Astrocyte of the cerebellum (primary cell): ENCODE measurements around the gene FCN2.

ENCODE experiments used
- DNase-seq: peaks from one replicate; pipeline ENCODE4 v3.0.0-alpha.2; 2011; ENCODE audit warnings: low read depth
- H3K4me3 ChIP-seq: 2 replicates; pipeline ENCODE4 v1.5.1; 2011; ENCODE audit warnings: mild to moderate bottlenecking, low read depth, low read length, moderate library complexity
- in situ Hi-C: cut with HindIII; loops from 2 replicates; pipeline ENCODE4 v1.10.0; 2017; ENCODE audit warnings: low sequenced_read_pairs
- TF ChIP-seq, protein P1 (sequence below): IDR thresholded peaks from 2 replicates; pipeline ENCODE4 v1.5.1; 2012; ENCODE audit warnings: low read length, low read depth, moderate library complexity, mild to moderate bottlenecking; ENCODE audit errors: missing control alignments

FCN2 gene

DNA sequence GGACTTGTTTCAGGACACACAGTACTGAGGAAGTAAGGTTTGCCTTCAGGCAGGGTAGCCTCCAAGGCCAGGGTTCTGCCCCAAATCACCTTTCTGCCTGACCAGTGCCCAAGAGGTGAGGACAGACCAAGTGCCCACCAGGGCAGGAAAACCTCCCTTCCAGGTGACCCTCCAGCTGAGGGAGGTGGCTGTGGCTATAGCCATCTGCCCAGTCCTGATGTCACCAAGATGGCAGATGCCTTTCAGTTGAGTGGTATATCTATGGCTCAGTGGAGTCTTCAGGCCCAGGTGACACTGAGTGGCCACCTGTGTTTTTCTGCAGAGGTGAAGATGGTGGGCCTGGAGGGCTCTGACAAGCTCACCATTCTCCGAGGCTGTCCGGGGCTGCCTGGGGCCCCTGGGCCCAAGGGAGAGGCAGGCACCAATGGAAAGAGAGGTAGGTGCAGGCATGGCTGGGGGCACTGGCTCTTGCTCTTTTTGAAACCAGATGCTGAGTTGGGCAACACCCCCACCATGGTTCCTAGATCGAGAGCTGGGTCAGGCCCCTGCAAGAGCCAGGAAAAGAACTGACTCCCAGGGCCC, 1.7 kb downstream of the FCN2 start:
- in situ Hi-C loops: no loop called here
- DNase-seq: no peak
- TF ChIP-seq, protein P1, sequence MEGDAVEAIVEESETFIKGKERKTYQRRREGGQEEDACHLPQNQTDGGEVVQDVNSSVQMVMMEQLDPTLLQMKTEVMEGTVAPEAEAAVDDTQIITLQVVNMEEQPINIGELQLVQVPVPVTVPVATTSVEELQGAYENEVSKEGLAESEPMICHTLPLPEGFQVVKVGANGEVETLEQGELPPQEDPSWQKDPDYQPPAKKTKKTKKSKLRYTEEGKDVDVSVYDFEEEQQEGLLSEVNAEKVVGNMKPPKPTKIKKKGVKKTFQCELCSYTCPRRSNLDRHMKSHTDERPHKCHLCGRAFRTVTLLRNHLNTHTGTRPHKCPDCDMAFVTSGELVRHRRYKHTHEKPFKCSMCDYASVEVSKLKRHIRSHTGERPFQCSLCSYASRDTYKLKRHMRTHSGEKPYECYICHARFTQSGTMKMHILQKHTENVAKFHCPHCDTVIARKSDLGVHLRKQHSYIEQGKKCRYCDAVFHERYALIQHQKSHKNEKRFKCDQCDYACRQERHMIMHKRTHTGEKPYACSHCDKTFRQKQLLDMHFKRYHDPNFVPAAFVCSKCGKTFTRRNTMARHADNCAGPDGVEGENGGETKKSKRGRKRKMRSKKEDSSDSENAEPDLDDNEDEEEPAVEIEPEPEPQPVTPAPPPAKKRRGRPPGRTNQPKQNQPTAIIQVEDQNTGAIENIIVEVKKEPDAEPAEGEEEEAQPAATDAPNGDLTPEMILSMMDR: no peak
- no peak overlapping the region for H3K4me3 ChIP-seq

DNA sequence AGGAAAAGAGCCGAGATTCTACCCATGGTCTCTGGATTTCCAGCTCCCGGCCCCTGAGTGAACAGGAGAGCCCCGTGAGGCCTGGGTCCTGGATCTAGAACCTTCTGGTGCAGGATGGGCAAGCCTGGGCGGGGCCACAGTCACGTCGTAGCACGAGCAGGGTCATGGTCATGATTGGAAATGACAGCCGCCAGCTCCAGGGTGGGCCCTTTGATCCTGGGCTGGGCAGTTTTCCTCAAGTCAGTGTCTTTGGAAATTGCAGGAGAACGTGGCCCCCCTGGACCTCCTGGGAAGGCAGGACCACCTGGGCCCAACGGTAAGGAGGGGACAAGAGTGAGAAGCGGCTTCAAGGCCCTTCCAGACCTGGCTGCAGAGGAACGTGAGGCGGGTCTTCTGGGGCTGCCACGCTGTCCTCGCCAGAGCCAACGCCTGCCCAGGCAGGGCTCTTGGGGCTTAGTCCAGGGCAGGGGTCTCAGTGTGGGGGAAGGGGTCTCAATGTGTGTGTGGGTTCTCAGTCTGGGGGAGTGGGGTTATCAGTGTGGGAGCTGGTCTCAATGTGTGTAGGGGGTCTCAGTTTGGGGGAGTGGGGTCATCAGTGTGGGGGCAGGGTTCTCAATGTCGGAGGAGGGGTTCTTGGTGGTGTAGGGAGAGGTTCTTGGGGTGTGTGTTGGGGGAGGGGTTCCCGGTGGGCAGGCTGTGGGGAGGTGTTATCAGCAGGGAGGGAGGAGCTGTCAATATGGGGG, 2.6 kb downstream of the FCN2 start:
- no peak for DNase-seq
- TF ChIP-seq, protein P1: no peak
- H3K4me3 ChIP-seq: no peak overlapping the region
- in situ Hi-C loops: no loop called here

DNA sequence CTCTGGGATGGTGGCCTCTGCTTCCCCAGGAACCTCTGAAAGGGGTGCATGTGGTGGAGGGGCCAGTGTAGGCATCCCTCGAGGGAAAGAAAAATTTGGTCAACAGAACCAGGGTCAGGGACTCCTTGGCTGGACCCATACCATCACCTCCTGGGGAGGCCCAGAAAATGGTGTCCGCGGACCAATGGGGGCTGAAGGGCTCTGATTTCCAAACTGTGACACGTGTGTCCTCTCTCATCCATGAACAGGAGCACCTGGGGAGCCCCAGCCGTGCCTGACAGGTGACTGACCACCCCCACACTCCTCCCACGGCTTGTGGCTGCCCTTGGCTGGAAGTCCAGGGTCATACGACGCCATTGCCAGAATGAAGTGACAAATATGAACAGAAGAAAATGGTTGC, 3.9 kb downstream of the FCN2 start:
- no peak overlapping the region for H3K4me3 ChIP-seq
- no peak for DNase-seq
- in situ Hi-C loops: no loop called here
- TF ChIP-seq, protein P1: no peak

DNA sequence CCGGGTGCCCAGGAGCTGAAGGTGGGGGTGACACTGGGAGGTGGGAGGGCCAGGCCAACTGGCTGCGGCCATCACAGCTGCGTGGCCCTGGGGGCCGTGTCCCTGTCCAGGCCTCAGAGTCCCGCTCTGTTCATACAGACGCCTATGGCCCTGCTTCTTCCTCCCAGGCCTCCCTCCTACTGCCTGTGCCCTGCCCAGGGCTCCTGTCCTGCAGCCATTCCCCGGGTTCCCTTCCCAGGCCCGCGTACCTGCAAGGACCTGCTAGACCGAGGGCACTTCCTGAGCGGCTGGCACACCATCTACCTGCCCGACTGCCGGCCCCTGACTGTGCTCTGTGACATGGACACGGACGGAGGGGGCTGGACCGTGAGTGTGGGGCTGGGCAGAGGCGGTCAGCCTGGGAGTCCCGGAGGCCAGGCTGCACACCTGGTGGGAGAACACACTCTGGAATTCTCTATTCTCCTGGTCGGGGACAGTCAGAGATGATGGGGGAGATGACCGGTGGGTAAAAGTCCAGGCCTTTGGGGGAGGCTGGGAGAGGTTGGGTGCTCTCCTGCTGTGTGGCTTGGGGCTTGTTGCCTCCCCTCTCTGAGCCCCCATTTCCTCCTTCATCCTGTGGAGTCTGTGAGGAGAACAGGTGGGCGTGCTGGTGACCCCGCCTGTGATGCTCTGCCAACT, 4.5 kb downstream of the FCN2 start:
- no peak overlapping the region for H3K4me3 ChIP-seq
- TF ChIP-seq, protein P1: no peak
- in situ Hi-C loops: no loop called here
- DNase-seq: no peak

DNA sequence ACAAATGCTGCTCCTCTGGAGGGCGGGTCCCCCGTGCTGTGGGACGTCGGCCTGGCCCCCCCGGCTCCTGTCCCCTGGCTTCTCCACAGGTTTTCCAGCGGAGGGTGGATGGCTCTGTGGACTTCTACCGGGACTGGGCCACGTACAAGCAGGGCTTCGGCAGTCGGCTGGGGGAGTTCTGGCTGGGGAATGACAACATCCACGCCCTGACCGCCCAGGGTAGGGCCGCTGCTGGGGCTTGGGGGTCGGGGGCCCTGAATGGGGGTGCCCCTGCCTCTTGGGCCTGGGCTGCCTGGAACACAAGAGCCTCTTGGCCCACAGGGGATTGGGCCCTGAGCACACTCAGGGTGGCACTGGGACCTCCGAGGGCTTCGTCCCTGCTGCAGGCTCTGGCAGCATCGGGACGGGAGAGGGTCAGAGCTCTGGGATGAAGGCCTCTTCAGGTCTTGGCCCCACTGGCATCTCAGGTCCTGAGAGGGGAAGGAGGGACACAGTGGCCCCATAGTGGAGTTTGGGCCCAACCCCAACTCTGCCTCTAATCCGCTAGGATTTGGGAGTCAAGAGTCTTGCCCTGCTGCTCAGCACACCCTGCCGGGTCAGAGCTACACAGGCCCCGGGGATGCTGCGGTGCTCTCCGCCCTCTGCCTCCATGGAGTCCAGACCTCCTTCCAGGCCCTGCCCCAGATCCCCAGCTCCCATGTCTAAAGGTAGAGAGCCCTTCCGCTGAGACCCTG, 5.2 kb downstream of the FCN2 start:
- DNase-seq: no peak
- TF ChIP-seq, protein P1: no peak
- in situ Hi-C loops: no loop called here
- no peak overlapping the region for H3K4me3 ChIP-seq

DNA sequence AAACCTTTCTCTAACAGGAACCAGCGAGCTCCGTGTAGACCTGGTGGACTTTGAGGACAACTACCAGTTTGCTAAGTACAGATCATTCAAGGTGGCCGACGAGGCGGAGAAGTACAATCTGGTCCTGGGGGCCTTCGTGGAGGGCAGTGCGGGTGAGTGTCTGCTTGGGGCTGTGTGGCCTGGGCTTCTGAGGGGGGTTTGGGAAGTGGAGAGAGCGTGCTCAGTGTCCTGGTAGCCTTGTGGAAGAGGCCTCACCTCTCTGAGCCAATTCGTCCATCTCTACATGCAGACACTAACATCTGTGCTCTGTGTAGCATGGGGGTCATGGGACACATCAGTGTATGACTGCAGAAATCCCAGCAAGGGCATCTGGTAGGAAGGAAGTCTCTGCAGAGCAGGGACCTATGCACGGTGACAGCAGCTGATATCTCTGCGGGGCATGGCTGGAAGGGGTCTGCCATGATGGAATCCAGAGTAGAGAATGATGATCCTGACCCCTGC, 5.9 kb downstream of the FCN2 start:
- TF ChIP-seq, protein P1: no peak
- H3K4me3 ChIP-seq: no peak overlapping the region
- no peak for DNase-seq
- in situ Hi-C loops: no loop called here
